MM.1S (cell line): ENCODE measurements around the gene ZNF593OS.

Experiments used
- DNase-seq: peaks from one replicate; pipeline ENCODE4 v3.0.0-alpha.2; 2015
- H2AFZ ChIP-seq: fragments of 300-600 bp; sonication (generic); 2 replicates; pipeline ENCODE4 v1.6.0; 2016; ENCODE audit warnings: antibody characterized with exemption, low read length
- H3F3A ChIP-seq: fragments of 300-600 bp; sonication (generic); 2 replicates; pipeline ENCODE4 v1.6.1; 2016; ENCODE audit warnings: mild to moderate bottlenecking, antibody characterized with exemption, low read length, moderate library complexity, mixed read lengths; ENCODE audit not compliant: insufficient read depth
- H3K27ac ChIP-seq: fragments of 300-600 bp; sonication (generic); 2 replicates; pipeline ENCODE4 v1.5.1; 2016; ENCODE audit warnings: mild to moderate bottlenecking, low read length
- H3K27me3 ChIP-seq: fragments of 300-600 bp; sonication (generic); replicated peaks from 2 replicates; pipeline ENCODE4 v1.6.0; 2016; ENCODE audit warnings: low read length; ENCODE audit not compliant: insufficient read depth
- H3K36me3 ChIP-seq: fragments of 300-600 bp; sonication (generic); replicated peaks from 2 replicates; pipeline ENCODE4 v1.6.1; 2016; ENCODE audit warnings: mild to moderate bottlenecking, low read length, mixed read lengths; ENCODE audit not compliant: insufficient read depth
- H3K4me1 ChIP-seq: fragments of 300-600 bp; sonication (generic); 2 replicates; pipeline ENCODE4 v1.6.1; 2016; ENCODE audit warnings: low read length, mixed read lengths
- H3K4me2 ChIP-seq: fragments of 300-600 bp; sonication (generic); 2 replicates; pipeline ENCODE4 v1.6.0; 2016; ENCODE audit warnings: low read depth, low read length
- H3K4me3 ChIP-seq: fragments of 300-600 bp; sonication (generic); 2 replicates; pipeline ENCODE4 v1.5.1; 2016; ENCODE audit warnings: low read length, mixed read lengths
- H3K79me2 ChIP-seq: fragments of 300-600 bp; sonication (generic); 2 replicates; pipeline ENCODE4 v1.6.1; 2016; ENCODE audit warnings: mixed run types, low read length, mixed read lengths
- H3K9ac ChIP-seq: fragments of 300-600 bp; sonication (generic); 2 replicates; pipeline ENCODE4 v1.6.1; 2016; ENCODE audit warnings: low read length, mixed read lengths
- H3K9me2 ChIP-seq: fragments of 300-600 bp; sonication (generic); replicated peaks from 2 replicates; pipeline ENCODE4 v1.6.1; 2016; ENCODE audit warnings: mild to moderate bottlenecking, low read length, mixed read lengths; ENCODE audit not compliant: insufficient read depth
- H3K9me3 ChIP-seq: fragments of 300-600 bp; sonication (generic); replicated peaks from 2 replicates; pipeline ENCODE4 v1.6.1; 2016; ENCODE audit warnings: mild to moderate bottlenecking, low read length, mixed read lengths; ENCODE audit not compliant: insufficient read depth
- H4K20me1 ChIP-seq: fragments of 300-600 bp; sonication (generic); 2 replicates; pipeline ENCODE4 v1.6.1; 2016; ENCODE audit warnings: mild to moderate bottlenecking, low read length, moderate library complexity, mixed read lengths; ENCODE audit not compliant: insufficient read depth
- CTCF ChIP-seq: fragments of 300-600 bp; sonication (generic); IDR thresholded peaks from 2 replicates; pipeline ENCODE4 v1.5.1; 2016; ENCODE audit warnings: antibody characterized with exemption, low read length, mixed read lengths
- EZH2 ChIP-seq: fragments of 300-600 bp; sonication (generic); optimal IDR thresholded peaks from 2 replicates; pipeline ENCODE3; 2017; ENCODE audit warnings: low read depth, mild to moderate bottlenecking, antibody characterized with exemption, low read length, mixed read lengths
- EZH2phosphoT487 ChIP-seq: fragments of 300-600 bp; sonication (generic); IDR thresholded peaks from 2 replicates; pipeline ENCODE4 v1.6.1; 2018; ENCODE audit warnings: antibody characterized with exemption, low read length

Gene ZNF593OS

GRCh38 chr1:26200413-26200812, 28.8 kb upstream of the ZNF593OS start:
- Histone ChIP-seq H3F3A (no peaks in the 10 kb centered on the region), H3K9me2 (no peaks in the 10 kb centered on the region), H3K36me3 (no peaks in the 10 kb centered on the region), H3K4me3 (no peak overlapping the region), H3K27ac (no peak overlapping the region), H2AFZ (no peak overlapping the region), H3K9ac (no peak overlapping the region), H3K79me2 (no peaks in the 10 kb centered on the region), H4K20me1 (no peaks in the 10 kb centered on the region), H3K4me1 (peaks cover 13% of the 10 kb centered on the region), H3K27me3 (no peaks in the 10 kb centered on the region), H3K9me3 (no peaks in the 10 kb centered on the region), H3K4me2 (no peak overlapping the region)
- TF ChIP-seq EZH2phosphoT487 (no peak), EZH2 (no peak), CTCF (no peak)
- DNase-seq, result no peak

- Histone ChIP-seq H3K4me1 (peaks cover 13% of the 10 kb centered on the region), H3F3A (no peaks in the 10 kb centered on the region), H4K20me1 (no peaks in the 10 kb centered on the region), H3K9me3 (no peaks in the 10 kb centered on the region), H3K27ac (no peak overlapping the region), H3K79me2 (no peaks in the 10 kb centered on the region), H3K9ac (no peak overlapping the region), H3K27me3 (0 out of 2 replicates have a peak, but pooled peaks cover 3% of the 10 kb centered on the region), H3K4me2 (no peak overlapping the region), H3K9me2 (no peaks in the 10 kb centered on the region), H3K36me3 (no peaks in the 10 kb centered on the region), H2AFZ (no peak overlapping the region), H3K4me3 (no peak overlapping the region)
- no peak for DNase-seq
- TF ChIP-seq CTCF (no peak), EZH2phosphoT487 (no peak), EZH2 (no peak)
These were observed 26.2 kb upstream of the ZNF593OS start for GRCh38 chr1:26197813-26198212.

- Histone ChIP-seq H3F3A (no peaks in the 10 kb centered on the region), H3K9me2 (no peaks in the 10 kb centered on the region), H3K79me2 (no peaks in the 10 kb centered on the region), H3K4me1 (peaks cover 13% of the 10 kb centered on the region), H3K4me3 (no peak overlapping the region), H3K36me3 (no peaks in the 10 kb centered on the region), H3K27ac (no peak overlapping the region), H3K27me3 (0 out of 2 replicates have a peak, but pooled peaks cover 3% of the 10 kb centered on the region), H3K9ac (no peak overlapping the region), H4K20me1 (no peaks in the 10 kb centered on the region), H2AFZ (no peak overlapping the region), H3K9me3 (no peaks in the 10 kb centered on the region), H3K4me2 (no peak overlapping the region)
- DNase-seq, result no peak
- no peak for TF ChIP-seq EZH2phosphoT487
- TF ChIP-seq EZH2, result no peak
- no peak for TF ChIP-seq CTCF
These were observed 25.7 kb upstream of the ZNF593OS start for GRCh38 chr1:26197301-26197700.
